Esophagus muscularis mucosa (tissue), 4 donors: ENCODE measurements around the gene FAM81A.

Experiments
- CTCF ChIP-seq, 3 experiments: fragments of 200-600 bp in 2 of 3; fragments of 450-650 bp in 1 of 3; sonication (generic) in 2 of 3; IDR thresholded peaks; one replicate each; pipeline ENCODE4 v1.5.1; 2017 to 2019; ENCODE audit warnings: antibody characterized with exemption in 3 of 3, mild to moderate bottlenecking in 2 of 3, moderate library complexity in 1 of 3
- EP300 ChIP-seq: sonication (generic); formaldehyde crosslinking; IDR thresholded peaks from one replicate; pipeline ENCODE4 v1.6.1; 2017; ENCODE audit warnings: antibody characterized with exemption
- POLR2A ChIP-seq: fragments of 450-650 bp; IDR thresholded peaks from one replicate; pipeline ENCODE4 v1.6.1; 2017; ENCODE audit warnings: antibody characterized with exemption, moderate library complexity, mild to moderate bottlenecking, low read depth
- POLR2AphosphoS5 ChIP-seq, 2 donors: sonication (generic); formaldehyde crosslinking; IDR thresholded peaks; one replicate each; pipeline ENCODE4 v1.6.1; 2017; ENCODE audit warnings: antibody characterized with exemption in 2 of 2

DNA sequence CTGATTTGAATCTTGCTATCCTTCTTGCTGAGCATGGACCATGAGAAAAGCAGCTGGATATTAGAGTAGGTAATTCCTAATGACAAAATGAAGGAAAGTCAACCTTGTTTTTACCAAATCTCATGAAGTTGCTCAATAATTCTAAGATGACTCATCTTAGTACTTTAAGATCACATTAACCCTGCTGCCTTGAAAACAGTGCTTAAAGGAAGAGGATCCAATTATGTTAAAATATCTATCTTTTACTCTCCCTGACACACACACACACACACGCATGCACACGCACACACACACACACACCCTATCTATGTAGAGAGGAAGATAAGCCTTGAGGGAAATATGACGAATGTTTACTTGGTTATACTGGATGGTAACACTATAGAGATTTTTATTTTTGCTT lies 49.3 kb upstream of the FAM81A start:
- TF ChIP-seq CTCF (IDR thresholded peaks at IDR 0.05) (no peak), EP300 (no peak), POLR2AphosphoS5 (IDR thresholded peaks at IDR 0.05) (no peak), POLR2A (no peak)
